HUES64 (cell line): ENCODE data around the gene KNSTRN. TPM values are rescaled to one million over a fixed set of nuclear protein-coding genes. Genes with fewer than 3 reads are reported as not detected.

ENCODE experiments used
- H3K27ac ChIP-seq: 2 replicates; pipeline ENCODE4 v1.7.0; 2013; ENCODE audit warnings: low read depth, low read length, inconsistent platforms
- H3K27me3 ChIP-seq: 2 replicates; pipeline ENCODE4 v1.6.1; 2013; ENCODE audit warnings: mild to moderate bottlenecking, low read length; ENCODE audit not compliant: insufficient read depth
- H3K36me3 ChIP-seq: 2 replicates; pipeline ENCODE4 v1.6.1; 2013; ENCODE audit warnings: mild to moderate bottlenecking, low read length; ENCODE audit not compliant: insufficient read depth
- H3K4me1 ChIP-seq: 2 replicates; pipeline ENCODE4 v1.6.1; 2013; ENCODE audit warnings: mild to moderate bottlenecking, low read length, moderate library complexity; ENCODE audit not compliant: insufficient read depth
- H3K4me3 ChIP-seq: 2 replicates; pipeline ENCODE4 v1.5.1; 2013; ENCODE audit warnings: mild to moderate bottlenecking, low read length, moderate library complexity
- H3K9ac ChIP-seq: 2 replicates; pipeline ENCODE4 v1.6.1; 2013; ENCODE audit warnings: mild to moderate bottlenecking, low read depth, low read length
- H3K9me3 ChIP-seq: 2 replicates; pipeline ENCODE4 v1.6.1; 2013; ENCODE audit warnings: low read depth, low read length; ENCODE audit not compliant: insufficient read depth
- WGBS: fragments of 150-250, 120-280 bp; methylation state at CpG from one replicate; pipeline ENCODE4 v1.1.7; 2013; ENCODE audit warnings: missing lambda C conversion rate; 5-methylcytosine and 5-hydroxymethylcytosine counted together
- polyA plus RNA-seq, 2 experiments: library from polyadenylated mRNA; stranded (reverse); fragments of 50-300 nt; gene quantifications; one replicate each; pipeline ENCODE4 v1.2.3, GENCODE V29; 2013

KNSTRN gene, protein sequence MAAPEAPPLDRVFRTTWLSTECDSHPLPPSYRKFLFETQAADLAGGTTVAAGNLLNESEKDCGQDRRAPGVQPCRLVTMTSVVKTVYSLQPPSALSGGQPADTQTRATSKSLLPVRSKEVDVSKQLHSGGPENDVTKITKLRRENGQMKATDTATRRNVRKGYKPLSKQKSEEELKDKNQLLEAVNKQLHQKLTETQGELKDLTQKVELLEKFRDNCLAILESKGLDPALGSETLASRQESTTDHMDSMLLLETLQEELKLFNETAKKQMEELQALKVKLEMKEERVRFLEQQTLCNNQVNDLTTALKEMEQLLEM
- polyA plus RNA-seq (2013, experiment 1 of 2), result 46.7 TPM
- polyA plus RNA-seq (2013, experiment 2 of 2), result 58.7 TPM

- H3K9me3 ChIP-seq, result no peaks in the 10 kb centered on the region
- H3K4me1 ChIP-seq, result 0 out of 2 replicates have a peak, but pooled peaks cover 5% of the 10 kb centered on the region
- peaks cover 31% of the 10 kb centered on the region for H3K36me3 ChIP-seq
- 4% methylated on average over 57 of the region's 57 CpGs for WGBS
- H3K27ac ChIP-seq, result peak within 1 kb of the TSS; percentile 70
- H3K9ac ChIP-seq, result peak within 1 kb of the TSS; percentile 84
- peak within 1 kb of the TSS; percentile 85 for H3K4me3 ChIP-seq
- H3K27me3 ChIP-seq, result no peaks in the 10 kb centered on the region
Observed at GRCh38 chr15:40382580-40383456, at the start of gene KNSTRN. KNSTRN (plus strand) TSS chr15:40382721; CDS start chr15:40382836, 115 bp downstream.

DNA sequence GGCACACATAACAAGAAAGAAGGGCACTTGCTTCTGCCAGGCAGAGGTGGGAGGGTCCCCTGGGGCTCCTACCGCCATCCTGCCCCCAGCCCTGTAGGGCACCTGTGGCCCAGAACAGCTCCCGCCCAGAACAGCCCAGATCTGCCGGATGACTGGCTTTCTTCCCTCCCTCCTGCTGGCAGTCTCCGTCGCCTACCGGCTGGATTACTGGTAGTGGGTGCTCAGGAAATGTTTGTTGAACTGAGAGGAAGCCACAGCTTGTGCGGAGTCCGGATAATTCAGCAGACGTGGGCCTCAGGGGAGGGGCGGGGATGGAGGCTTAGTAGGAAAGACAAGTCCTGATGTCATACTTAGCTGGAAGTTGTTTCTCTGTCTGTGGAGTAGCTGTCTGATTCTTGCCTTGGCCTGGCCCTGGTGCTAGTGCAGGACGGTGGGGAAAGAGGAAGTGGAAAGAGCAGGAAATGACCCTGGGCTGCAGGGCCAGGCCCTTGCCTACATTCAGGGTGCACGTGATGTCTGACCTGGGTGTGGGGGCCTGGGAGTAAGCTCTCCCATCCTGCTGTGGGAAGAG, 48.5 kb upstream of the KNSTRN start:
- Histone ChIP-seq H3K27ac (no peak overlapping the region), H3K4me1 (peaks cover 20% of the 10 kb centered on the region; the same call in 1 of the 2 replicates)

GRCh38 chr15:40334541-40334940, 48.0 kb upstream of the KNSTRN start:
- Histone ChIP-seq H3K36me3 (no peaks in the 10 kb centered on the region), H3K27me3 (0 out of 2 replicates have a peak, but pooled peaks cover 3% of the 10 kb centered on the region), H3K27ac (no peak overlapping the region), H3K4me1 (peaks cover 17% of the 10 kb centered on the region; the same call in 1 of the 2 replicates), H3K9ac (no peak overlapping the region), H3K4me3 (no peak overlapping the region), H3K9me3 (no peaks in the 10 kb centered on the region)
- WGBS, result 89% methylated on average over 3 of the region's 3 CpGs

More for the DNA sequence above, 48.5 kb upstream of the KNSTRN start:
- H3K9ac ChIP-seq, result no peak overlapping the region
- H3K27me3 ChIP-seq, result 0 out of 2 replicates have a peak, but pooled peaks cover 3% of the 10 kb centered on the region
- H3K36me3 ChIP-seq, result no peaks in the 10 kb centered on the region
- no peaks in the 10 kb centered on the region for H3K9me3 ChIP-seq
- H3K4me3 ChIP-seq, result no peak overlapping the region
- 64% methylated on average over 12 of the region's 12 CpGs for WGBS

GRCh38 chr15:40334941-40335795, 47.4 kb upstream of the KNSTRN start:
- 85% methylated on average over 26 of the region's 26 CpGs for WGBS
- Histone ChIP-seq H3K9ac (no peak overlapping the region), H3K36me3 (no peaks in the 10 kb centered on the region)

DNA sequence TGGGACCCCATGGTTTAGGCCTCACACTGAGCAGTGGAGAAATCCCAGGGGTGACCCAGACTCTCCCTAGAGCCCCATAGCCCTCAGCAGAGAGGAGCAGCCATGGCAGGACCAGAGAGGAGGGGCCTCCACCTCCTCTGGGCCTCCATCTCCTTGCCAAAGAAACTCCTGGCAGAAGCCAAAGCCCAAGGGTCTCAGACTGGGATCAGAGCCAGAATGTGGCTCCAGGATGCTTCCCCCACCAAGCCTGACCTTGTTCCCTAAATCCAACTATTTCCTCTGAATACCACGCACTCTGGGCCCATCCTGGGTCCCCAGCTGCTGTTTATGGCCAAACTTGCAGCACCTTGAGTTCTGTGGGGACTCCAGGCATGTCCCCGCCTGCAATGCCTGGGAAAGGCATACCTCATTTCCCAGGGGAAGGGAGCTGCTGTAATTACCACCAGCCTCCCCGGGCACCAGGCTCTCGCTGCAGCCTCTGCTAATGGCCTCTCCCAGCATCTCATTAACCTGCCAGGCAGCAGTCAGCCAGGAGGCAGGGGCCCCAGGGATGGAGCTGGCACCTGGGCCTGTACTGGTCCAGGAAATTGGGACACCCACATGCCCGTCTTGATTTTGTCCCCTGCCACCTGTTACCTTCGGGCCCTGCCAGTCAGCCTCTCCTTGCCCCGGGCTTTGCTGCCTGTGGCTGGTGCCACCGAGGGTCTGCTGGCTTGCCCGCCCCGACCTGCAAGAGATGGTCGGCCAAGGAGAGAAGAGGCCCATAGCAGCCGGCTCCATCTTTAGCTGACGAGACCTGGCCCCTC, 46.4 kb upstream of the KNSTRN start:
- Histone ChIP-seq H3K9ac (no peak overlapping the region), H3K4me3 (no peak overlapping the region), H3K36me3 (no peaks in the 10 kb centered on the region), H3K27ac (no peak overlapping the region), H3K27me3 (0 out of 2 replicates have a peak, but pooled peaks cover 3% of the 10 kb centered on the region), H3K9me3 (no peaks in the 10 kb centered on the region), H3K4me1 (peaks cover 26% of the 10 kb centered on the region)
- 87% methylated on average over 11 of the region's 13 CpGs for WGBS

More at GRCh38 chr15:40334941-40335795, 47.4 kb upstream of the KNSTRN start:
- Histone ChIP-seq H3K27me3 (0 out of 2 replicates have a peak, but pooled peaks cover 3% of the 10 kb centered on the region), H3K27ac (no peak overlapping the region), H3K9me3 (no peaks in the 10 kb centered on the region), H3K4me1 (peaks cover 19% of the 10 kb centered on the region), H3K4me3 (no peak overlapping the region)

DNA sequence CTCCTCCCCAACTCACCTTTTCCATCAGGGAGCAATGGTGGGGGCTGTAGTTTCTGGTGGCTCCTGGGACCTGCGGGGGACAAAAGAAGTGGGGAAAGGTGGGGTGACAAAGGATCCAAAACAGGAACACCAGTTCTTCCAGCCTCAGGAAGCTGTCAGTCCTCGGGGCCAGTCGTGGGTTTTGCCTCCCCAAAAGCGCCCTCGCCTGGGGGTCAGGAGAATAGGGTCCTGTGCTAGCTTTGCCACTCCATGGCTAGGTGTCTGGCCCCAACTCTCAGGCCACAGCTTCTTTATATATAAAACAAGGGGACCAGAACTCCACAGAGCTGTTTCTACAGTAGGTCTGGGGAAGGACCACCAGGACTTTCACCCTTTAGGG, 45.8 kb upstream of the KNSTRN start:
- H3K9me3 ChIP-seq, result no peaks in the 10 kb centered on the region
- H3K9ac ChIP-seq, result no peak overlapping the region
- H3K4me1 ChIP-seq, result peaks cover 27% of the 10 kb centered on the region
- H3K27ac ChIP-seq, result no peak overlapping the region
- H3K27me3 ChIP-seq, result 0 out of 2 replicates have a peak, but pooled peaks cover 3% of the 10 kb centered on the region
- no peaks in the 10 kb centered on the region for H3K36me3 ChIP-seq
- WGBS, result 41% methylated on average over 5 of the region's 5 CpGs
- no peak overlapping the region for H3K4me3 ChIP-seq

DNA sequence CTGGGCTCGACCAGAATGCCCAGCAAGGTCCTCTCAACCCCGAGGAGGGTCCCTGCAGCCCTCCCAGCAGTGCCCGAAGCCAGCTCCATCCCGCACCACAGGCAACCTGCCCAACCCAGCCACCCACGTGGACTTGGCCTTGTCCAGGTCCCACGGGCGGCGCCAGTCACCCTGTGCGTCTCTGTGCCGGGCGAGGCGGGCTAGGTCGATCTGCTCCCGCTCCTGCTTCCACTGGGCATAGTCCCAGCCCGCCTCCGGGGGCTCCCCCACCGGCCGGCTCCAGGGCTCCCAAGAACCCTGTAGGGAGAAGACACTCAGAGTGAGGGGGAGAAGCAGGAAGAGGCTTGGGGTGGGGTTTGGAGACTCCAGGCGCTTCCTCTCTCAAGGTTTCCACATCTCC, 44.9 kb upstream of the KNSTRN start:
- peak overlapping the region; percentile 24; the same call in 1 of the 2 replicates for H3K4me3 ChIP-seq
- H3K36me3 ChIP-seq, result no peaks in the 10 kb centered on the region
- 68% methylated on average over 18 of the region's 19 CpGs for WGBS
- no peaks in the 10 kb centered on the region for H3K9me3 ChIP-seq
- peaks cover 27% of the 10 kb centered on the region for H3K4me1 ChIP-seq
- H3K9ac ChIP-seq, result no peak overlapping the region
- H3K27ac ChIP-seq, result no peak overlapping the region
- H3K27me3 ChIP-seq, result 0 out of 2 replicates have a peak, but pooled peaks cover 3% of the 10 kb centered on the region

DNA sequence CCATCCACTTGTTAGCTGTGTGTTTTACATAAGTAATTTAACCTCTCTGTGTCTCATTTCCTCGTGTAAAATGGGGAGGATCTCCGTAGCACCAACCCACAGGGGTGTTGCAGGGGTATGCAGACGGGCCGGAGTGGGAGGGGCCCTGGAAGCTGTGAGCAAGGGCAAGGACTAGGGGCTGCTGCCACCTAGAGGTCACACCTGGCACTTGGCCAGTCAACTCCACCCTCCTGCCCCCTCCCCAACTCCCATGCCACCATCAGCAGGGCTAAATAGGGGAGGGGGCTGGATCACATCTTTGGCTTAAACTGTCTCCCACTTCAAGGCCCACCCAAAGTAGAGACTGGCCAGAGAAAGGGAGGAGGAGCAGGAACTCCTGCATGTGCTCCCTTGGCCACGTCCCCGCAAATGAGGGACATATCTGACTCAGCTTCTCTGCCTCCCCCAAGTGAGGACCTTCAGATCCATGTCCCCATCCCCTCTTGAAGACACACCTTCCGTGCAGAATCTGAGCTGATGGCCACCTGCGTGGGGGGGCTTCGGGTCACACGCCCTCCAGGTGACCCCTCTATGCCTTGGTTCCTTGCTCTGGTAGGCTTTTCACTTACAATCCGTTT, 44.4 kb upstream of the KNSTRN start:
- WGBS, result 39% methylated on average over 11 of the region's 11 CpGs
- Histone ChIP-seq H3K27me3 (0 out of 2 replicates have a peak, but pooled peaks cover 3% of the 10 kb centered on the region), H3K4me3 (peak overlapping the region; percentile 24; the same call in 1 of the 2 replicates), H3K27ac (no peak overlapping the region), H3K9ac (no peak overlapping the region), H3K9me3 (no peaks in the 10 kb centered on the region), H3K36me3 (no peaks in the 10 kb centered on the region), H3K4me1 (peaks cover 27% of the 10 kb centered on the region)

- Histone ChIP-seq H3K27me3 (no peaks in the 10 kb centered on the region), H3K9ac (no peak overlapping the region), H3K36me3 (no peaks in the 10 kb centered on the region), H3K27ac (no peak overlapping the region), H3K4me3 (no peak overlapping the region), H3K9me3 (no peaks in the 10 kb centered on the region), H3K4me1 (peaks cover 23% of the 10 kb centered on the region)
- 86% methylated on average over 11 of the region's 11 CpGs for WGBS
Observed at GRCh38 chr15:40338921-40339620, 43.5 kb upstream of the KNSTRN start.
